ENCODE results near the gene EPHA5.

The EPHA5 gene

GRCh38 chr4:65495439-65495838, 174.8 kb downstream of the EPHA5 start:
- DNase-seq (ENCODE audit: low spot score): no peak

- no peak for DNase-seq (ENCODE audit: low spot score)
Measured at GRCh38 chr4:65482410-65482809, 187.9 kb downstream of the EPHA5 start.

GRCh38 chr4:65472531-65472930, 197.8 kb downstream of the EPHA5 start:
- DNase-seq (ENCODE audit: low spot score): no peak

- no peak for DNase-seq (ENCODE audit: low spot score)
Measured at GRCh38 chr4:65467068-65467680, 203.1 kb downstream of the EPHA5 start.

- no peak for DNase-seq (ENCODE audit: low spot score)
Measured at GRCh38 chr4:65461781-65462180, 208.5 kb downstream of the EPHA5 start.

- DNase-seq (ENCODE audit: low spot score): no peak
Measured at GRCh38 chr4:65457011-65457410, 213.3 kb downstream of the EPHA5 start.

- DNase-seq (ENCODE audit: low spot score): no peak
Measured at GRCh38 chr4:65456579-65456978, 213.7 kb downstream of the EPHA5 start.

- no peak for DNase-seq (ENCODE audit: low spot score)
Measured at GRCh38 chr4:65453398-65453797, 216.9 kb downstream of the EPHA5 start.

GRCh38 chr4:65450899-65451298, 219.4 kb downstream of the EPHA5 start:
- no peak for DNase-seq (ENCODE audit: low spot score)

GRCh38 chr4:65437102-65437501, 233.2 kb downstream of the EPHA5 start:
- DNase-seq (ENCODE audit: low spot score): no peak

GRCh38 chr4:65422109-65422508, 248.2 kb downstream of the EPHA5 start:
- DNase-seq (ENCODE audit: low spot score): no peak

- DNase-seq (ENCODE audit: low spot score): no peak
Measured at GRCh38 chr4:65420036-65420435, 250.3 kb downstream of the EPHA5 start.

- no peak for DNase-seq (ENCODE audit: low spot score)
Measured at GRCh38 chr4:65416891-65417290, 253.4 kb downstream of the EPHA5 start.

- DNase-seq (ENCODE audit: low spot score): no peak
Measured at GRCh38 chr4:65407483-65407882, 262.8 kb downstream of the EPHA5 start.

- no peak for DNase-seq (ENCODE audit: low spot score)
Measured at GRCh38 chr4:65401083-65401482, 269.2 kb downstream of the EPHA5 start.

- no peak for DNase-seq (ENCODE audit: low spot score)
Measured at GRCh38 chr4:65399084-65399483, 271.2 kb downstream of the EPHA5 start.

- DNase-seq (ENCODE audit: low spot score): no peak
Measured at GRCh38 chr4:65393078-65393477, 277.2 kb downstream of the EPHA5 start.

- no peak for DNase-seq (ENCODE audit: low spot score)
Measured at GRCh38 chr4:65392488-65392887, 277.8 kb downstream of the EPHA5 start.

- DNase-seq (ENCODE audit: low spot score): no peak
Measured at GRCh38 chr4:65391814-65392213, 278.5 kb downstream of the EPHA5 start.

GRCh38 chr4:65391382-65391781, 278.9 kb downstream of the EPHA5 start:
- no peak for DNase-seq (ENCODE audit: low spot score)

GRCh38 chr4:65386927-65387326, 283.4 kb downstream of the EPHA5 start:
- no peak for DNase-seq (ENCODE audit: low spot score)

- DNase-seq (ENCODE audit: low spot score): no peak
Measured at GRCh38 chr4:65383589-65384305, 286.5 kb downstream of the EPHA5 start.

- DNase-seq (ENCODE audit: low spot score): no peak
Measured at GRCh38 chr4:65381648-65382047, 288.6 kb downstream of the EPHA5 start.

GRCh38 chr4:65370709-65371108, 299.6 kb downstream of the EPHA5 start:
- DNase-seq (ENCODE audit: low spot score): no peak

Measured in kidney capillary endothelial cell (primary cell).